Spleen (tissue), 7 donors: ENCODE results near the gene DGKB.

Experiments used
- POLR2A ChIP-seq, 3 donors: fragments of 450-650 bp; IDR thresholded peaks; one replicate each; pipeline ENCODE4 v1.5.1; 2017; ENCODE audit warnings: antibody characterized with exemption in 3 of 3, mild to moderate bottlenecking in 1 of 3
- POLR2AphosphoS5 ChIP-seq, 3 donors: sonication (generic); formaldehyde crosslinking; IDR thresholded peaks; one replicate each; pipeline ENCODE4 v1.5.1; 2017; ENCODE audit warnings: antibody characterized with exemption in 3 of 3
- TF ChIP-seq, protein P1 (sequence below), 11 experiments: fragments of 200-600 bp in 7 of 11; fragments of 450-650 bp in 4 of 11; sonication (generic) in 4 of 11; IDR thresholded peaks in 8 of 11; conservative IDR thresholded peaks in 3 of 11; 1 replicate in 7 of 11; 2 replicates in 4 of 11; pipeline versions ENCODE4 v1.4.0 to v1.8.0; 2016 to 2021; ENCODE audit warnings: antibody characterized with exemption in 11 of 11, inconsistent platforms in 4 of 11, mild to moderate bottlenecking in 1 of 11
- donor health status: DM: no; HTN: no; CAD: no; lungs with moderate emphysema.
- donor health status: DM: no; HTN: no; CAD: no.
- donor health status: DM: no; HTN: no; CAD: no.

DNA sequence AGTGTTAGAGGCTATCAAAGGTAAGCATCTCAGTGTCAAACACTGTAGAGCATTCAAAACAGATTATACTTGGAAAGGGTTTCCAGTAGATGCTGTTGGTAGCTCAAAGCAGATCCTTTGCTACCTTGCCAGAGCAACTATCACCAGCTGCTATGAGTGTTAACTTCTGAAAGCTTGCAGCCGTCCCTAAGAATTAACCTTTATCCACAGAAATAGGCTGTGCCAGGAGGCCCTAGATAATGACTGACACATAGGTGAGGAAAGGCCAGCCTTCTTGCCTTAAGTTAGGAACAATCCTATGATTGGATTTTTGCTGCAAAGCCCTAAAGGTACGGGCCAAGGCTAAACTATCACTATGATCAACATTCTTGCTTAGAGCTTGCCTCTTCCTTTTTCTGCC lies 263.2 kb downstream of the DGKB start:
- TF ChIP-seq, protein P1, sequence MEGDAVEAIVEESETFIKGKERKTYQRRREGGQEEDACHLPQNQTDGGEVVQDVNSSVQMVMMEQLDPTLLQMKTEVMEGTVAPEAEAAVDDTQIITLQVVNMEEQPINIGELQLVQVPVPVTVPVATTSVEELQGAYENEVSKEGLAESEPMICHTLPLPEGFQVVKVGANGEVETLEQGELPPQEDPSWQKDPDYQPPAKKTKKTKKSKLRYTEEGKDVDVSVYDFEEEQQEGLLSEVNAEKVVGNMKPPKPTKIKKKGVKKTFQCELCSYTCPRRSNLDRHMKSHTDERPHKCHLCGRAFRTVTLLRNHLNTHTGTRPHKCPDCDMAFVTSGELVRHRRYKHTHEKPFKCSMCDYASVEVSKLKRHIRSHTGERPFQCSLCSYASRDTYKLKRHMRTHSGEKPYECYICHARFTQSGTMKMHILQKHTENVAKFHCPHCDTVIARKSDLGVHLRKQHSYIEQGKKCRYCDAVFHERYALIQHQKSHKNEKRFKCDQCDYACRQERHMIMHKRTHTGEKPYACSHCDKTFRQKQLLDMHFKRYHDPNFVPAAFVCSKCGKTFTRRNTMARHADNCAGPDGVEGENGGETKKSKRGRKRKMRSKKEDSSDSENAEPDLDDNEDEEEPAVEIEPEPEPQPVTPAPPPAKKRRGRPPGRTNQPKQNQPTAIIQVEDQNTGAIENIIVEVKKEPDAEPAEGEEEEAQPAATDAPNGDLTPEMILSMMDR (IDR thresholded peaks at IDR 0.05 in 8 of 11, conservative IDR thresholded peaks at IDR 0.05 in 3 of 11): no peak
- no peak for TF ChIP-seq POLR2A (IDR thresholded peaks at IDR 0.05)
- TF ChIP-seq POLR2AphosphoS5 (IDR thresholded peaks at IDR 0.05): no peak
